T follicular helper cell (primary cell): Measurements from ENCODE around the gene VSX2.

Experiments used
- DNase-seq: peaks from one replicate; pipeline ENCODE4 v3.0.0-alpha.2; 2020; ENCODE audit warnings: low read depth

VSX2 gene

GRCh38 chr14:74221741-74222140 lies 17.5 kb upstream of the VSX2 start:
- no peak for DNase-seq

DNA sequence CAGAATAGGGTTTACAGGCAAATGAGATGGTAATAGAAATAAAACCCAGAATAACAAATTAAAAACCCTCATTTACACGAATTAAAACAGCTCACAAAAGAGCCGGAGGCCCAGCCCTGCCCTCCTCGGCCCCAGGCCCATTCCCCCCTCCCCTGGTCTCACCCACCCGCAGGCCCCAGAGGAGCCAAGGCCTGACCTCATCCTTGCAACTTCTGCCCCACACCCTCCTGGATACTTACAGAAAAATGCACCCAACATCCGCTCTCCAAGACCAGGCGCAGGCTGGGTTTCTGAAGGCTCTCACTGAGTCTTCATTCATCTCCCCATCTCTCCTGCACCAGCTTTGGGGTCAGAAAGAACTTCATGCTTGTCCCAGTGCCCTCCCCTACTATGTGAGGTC lies 16.2 kb upstream of the VSX2 start:
- DNase-seq: no peak

DNA sequence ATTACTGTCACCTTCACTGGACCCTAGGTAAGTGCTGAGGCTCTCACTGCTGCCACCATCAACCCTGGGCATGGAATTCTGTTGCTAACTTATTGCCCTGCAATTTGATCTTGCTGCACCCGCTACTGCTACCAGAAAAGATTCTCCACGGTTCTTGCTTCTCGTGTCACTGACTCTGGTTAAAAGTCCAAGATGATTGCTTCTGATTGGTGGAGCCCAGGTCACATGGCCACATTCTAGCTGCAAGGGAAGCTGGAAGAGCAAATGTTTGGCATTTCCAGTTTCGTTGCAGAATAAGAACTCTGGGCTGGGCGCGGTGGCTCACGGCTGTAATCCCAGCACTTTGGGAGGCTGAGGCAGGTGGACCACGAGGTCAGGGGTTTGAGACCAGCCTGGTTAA lies 7.5 kb upstream of the VSX2 start:
- DNase-seq: no peak

DNA sequence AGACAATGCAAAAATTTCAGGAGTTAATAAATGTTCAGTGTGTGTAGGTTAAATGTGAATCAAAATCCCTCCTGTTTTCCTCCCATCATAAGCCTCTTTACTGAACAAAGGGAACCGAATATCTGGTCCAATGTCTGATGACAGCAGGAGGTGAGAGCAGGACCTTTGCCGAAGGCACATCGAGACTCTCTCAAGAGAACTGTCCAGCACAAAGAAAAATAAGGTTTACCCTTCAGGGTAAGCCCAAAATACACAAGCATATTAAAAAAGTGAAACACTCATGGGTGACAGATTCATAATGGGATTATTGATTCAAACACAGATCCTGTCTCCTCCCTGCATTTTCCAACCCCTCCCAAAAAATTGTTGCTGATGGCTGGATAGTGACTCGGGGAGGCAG lies 4.2 kb upstream of the VSX2 start:
- DNase-seq: no peak

- no peak for DNase-seq
Measured at GRCh38 chr14:74237441-74237840, 1.8 kb upstream of the VSX2 start.

GRCh38 chr14:74239848-74240793 lies 872 bp downstream of the VSX2 start:
- no peak for DNase-seq

GRCh38 chr14:74240794-74241651 lies 1.8 kb downstream of the VSX2 start:
- DNase-seq: no peak

DNA sequence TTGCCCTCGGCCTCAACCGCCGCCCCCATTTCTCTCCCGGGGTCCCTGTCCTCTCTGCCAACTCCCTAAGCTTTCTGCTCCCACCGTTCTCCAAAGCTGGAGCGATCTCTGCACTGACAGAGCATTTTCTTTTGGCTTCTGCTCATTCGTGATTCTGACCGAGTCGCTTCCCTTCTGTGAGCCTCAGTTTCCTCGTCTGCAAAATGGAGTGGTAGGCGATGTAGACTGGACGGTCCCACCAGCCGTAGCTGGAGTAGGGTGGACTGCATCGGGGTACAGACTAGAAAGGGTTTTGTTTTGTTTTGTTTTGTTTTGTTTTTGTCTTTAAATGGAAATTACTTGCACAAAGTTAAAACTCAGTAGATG lies 2.4 kb downstream of the VSX2 start:
- DNase-seq: no peak

GRCh38 chr14:74242021-74242779 lies 3.0 kb downstream of the VSX2 start:
- no peak for DNase-seq

DNA sequence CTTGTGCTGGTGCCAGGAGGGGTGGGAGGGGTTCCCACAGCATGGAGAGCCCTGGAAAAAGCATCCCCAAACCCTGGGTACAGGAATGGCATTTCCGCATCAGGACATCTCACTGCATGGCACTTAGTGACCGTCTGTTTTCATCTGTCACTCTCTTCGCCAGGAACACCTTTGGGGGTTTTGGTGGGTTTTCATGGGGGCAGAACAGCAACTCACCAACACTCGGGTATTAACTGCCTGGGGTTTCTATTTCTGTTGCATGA lies 3.5 kb downstream of the VSX2 start:
- DNase-seq: no peak

DNA sequence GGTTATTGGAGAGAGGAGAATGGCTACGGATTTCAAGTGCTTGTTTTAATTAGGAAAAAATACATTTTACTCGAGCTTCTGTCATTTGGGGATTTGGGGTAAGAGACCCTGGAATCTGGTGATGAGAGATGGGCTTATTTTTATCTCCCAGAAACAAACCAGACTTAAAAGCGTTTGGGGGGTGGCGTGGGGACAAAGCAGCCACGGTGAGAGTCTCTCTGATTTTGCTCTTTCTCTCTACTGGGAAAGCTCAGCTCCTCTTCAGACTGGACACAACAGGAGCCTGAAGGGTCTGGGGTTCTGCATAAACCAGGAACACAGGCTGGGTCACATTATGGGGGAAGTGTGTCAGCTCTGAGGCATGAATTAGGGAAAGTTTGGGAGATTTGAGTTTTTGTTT lies 3.8 kb downstream of the VSX2 start:
- no peak for DNase-seq

DNA sequence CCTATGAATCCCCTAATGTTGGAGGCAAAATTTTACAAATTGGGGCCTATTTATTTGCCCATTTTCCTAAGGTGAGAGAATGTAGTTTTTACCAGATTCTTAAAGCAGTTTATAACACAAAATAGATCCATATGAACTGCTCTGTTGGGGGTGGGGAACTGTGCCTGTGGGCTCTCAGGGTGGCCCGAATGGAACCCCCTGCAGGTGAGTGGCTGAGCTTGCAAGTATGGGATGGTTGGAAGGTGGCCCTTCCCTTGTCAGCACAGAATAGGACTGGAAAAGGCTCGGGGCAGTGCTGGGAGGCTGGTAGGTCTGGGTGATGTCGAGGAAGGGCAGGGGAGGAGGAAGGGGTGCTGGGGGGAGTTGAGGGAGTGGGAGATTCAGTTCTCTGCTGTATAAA lies 4.9 kb downstream of the VSX2 start:
- no peak for DNase-seq

DNA sequence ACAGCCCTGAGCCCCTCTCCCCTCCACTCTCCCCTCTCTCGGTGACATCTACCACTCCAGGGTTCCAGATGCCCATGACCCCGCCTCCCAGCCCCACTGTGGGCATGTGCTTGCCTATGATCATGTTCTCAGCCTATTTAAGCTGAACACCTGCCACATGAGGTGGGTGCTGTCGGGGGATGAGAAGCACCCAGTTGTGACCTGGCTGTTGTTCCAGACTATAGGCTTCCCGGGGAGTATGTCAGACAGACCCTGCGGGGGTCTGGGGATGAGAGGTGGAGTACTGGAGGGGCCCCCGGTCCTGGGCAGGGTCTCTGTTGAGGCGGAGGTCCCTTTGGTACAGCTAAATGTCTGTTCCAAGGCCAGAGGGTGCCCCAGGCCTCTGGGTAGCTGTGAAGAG lies 6.0 kb downstream of the VSX2 start:
- DNase-seq: no peak

DNA sequence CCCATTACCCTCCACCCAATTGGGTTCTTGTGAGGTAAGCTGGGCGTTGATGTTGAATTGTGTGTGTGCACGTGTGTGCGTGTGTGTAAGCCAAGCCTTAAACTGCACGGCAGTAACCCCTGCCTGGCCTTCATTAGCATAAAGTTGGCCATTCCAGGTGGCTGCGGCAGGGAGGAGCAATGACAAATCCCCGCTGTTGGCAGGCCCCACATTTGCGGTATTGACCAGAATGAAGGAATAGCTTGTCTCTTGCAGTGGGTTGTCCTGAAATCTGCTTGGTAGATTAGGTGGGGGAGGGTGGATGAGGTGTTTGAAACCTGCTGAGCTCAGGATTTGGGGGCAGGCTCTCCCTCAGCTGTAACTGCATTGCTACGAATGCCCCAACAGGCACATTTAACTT lies 7.3 kb downstream of the VSX2 start:
- no peak for DNase-seq

- no peak for DNase-seq
Measured at GRCh38 chr14:74248017-74248416, 8.8 kb downstream of the VSX2 start.

- DNase-seq: no peak
Measured at GRCh38 chr14:74249433-74250375, 10.5 kb downstream of the VSX2 start.

DNA sequence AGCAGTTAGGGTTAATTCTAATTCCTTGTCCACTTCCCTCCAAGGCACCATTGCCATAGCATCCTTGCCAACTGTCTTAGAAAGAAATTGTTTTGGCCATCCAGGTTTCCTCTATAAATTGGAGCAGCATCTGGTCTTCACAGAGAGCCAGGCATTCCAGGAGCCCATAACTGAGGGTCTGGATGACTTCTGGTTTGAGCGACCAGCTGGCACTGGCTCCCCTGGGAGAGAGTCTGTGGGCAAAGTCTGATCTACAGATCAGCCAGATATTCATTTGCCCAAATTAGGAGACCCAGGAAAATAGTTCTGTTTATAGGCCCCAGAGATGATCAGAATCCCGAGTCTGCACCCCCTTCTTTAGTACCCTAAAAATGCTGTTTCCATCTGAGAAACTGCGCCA lies 16.0 kb downstream of the VSX2 start:
- no peak for DNase-seq

DNA sequence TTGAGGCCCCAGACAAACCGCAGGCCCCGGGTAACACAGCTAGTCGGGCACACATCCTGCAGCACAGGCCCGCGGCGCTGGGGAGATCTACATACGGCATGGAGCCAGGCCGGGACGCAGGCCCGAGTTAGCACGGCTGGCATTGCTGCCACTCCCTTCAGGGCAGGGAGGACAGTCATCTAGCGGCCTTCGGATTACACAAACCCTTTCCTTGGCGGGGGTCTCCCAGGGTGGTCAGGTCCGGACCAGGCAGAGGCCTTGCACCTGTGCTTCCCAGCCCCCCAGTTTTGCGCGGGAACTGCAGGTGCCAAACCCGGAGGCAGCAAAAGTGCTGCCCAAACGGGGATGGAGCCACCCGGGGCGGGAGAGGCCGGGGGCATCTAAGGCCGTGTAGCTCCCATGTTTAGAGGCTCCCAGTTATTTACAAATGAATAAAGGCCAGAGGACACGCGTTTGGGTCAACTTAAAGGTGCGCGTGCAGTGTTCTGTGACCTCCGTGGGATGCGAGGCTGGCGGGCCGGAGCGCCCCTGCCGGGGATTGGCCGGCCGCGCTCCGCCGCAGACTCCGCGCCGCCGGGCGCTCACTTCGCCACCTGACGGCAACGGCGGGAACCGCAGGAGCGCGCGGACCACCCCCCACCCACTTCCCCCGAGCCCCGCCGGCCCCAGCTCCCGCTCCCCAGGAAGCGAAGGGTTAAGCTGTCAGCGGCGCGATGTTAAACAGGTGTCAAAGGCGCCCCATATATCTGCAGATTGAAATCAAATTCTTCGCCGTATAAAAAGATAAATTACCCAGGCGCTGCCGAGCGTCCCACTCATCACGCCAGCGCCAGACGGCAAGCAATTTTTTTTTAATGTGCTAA lies 18.1 kb downstream of the VSX2 start:
- peak; percentile 33 for DNase-seq

- DNase-seq: no peak
Measured at GRCh38 chr14:74257941-74258763, 18.9 kb downstream of the VSX2 start.

DNA sequence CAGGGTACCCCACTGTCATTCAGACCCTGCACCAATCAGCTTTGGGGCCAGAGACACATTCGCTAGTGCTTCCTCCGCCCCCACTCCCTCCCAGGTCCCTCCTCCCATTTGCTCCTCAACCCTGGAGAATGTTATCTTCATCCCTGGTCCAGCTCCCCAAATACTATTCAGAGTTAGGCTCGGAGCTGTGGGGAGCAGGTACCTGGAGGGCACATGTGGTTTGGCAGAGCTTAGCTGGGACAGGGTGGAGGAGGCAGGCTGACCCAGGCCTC lies 19.5 kb downstream of the VSX2 start:
- DNase-seq: no peak
